Tibial nerve (tissue), 4 donors: ENCODE measurements around the gene PDZD4.

ENCODE experiments used
- EP300 ChIP-seq, 2 donors: sonication (generic); formaldehyde crosslinking; IDR thresholded peaks; one replicate each; pipeline ENCODE4 v1.6.1; 2017; ENCODE audit warnings: antibody characterized with exemption in 2 of 2, mild to moderate bottlenecking in 1 of 2
- POLR2A ChIP-seq, 2 donors: fragments of 450-650 bp; IDR thresholded peaks; one replicate each; pipeline ENCODE4 v1.6.1; 2017; ENCODE audit warnings: antibody characterized with exemption in 2 of 2, mild to moderate bottlenecking in 2 of 2, moderate library complexity in 2 of 2
- TF ChIP-seq, protein P1 (sequence below), 5 experiments: fragments of 200-600 bp in 3 of 5; fragments of 450-650 bp in 2 of 5; sonication (generic) in 3 of 5; IDR thresholded peaks; one replicate each; pipeline ENCODE4 v1.5.1; 2016 to 2019; ENCODE audit warnings: antibody characterized with exemption in 5 of 5, mild to moderate bottlenecking in 3 of 5, moderate library complexity in 2 of 5

DNA sequence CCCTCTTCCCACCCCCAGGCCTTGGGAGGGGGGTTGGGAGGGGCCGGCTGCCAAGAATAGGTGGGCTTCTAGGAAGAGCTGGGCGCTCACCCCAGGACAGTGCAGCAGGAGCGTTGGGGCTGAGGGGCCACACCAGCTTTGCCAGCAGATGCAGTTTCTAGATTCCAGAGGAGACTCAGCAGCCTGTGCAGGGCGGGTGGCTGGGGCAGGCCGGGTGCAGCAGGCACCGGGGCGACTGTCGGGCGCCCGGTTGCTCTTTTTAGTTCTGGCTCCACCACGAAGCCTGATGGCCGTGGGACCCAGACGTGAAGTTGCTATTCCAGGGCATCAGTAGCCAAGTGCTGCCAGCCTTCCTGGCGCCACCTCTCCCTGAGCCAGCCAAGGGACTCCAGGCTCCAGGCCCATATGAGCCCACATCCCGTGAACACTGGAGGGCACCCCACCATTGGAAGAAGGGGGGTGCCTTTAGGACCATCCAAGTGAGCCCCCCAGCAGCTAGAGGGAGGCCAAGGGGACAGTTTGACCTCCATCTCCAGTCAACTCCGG is 30.1 kb downstream of the PDZD4 start:
- TF ChIP-seq EP300 (IDR thresholded peaks at IDR 0.05) (no peak), POLR2A (IDR thresholded peaks at IDR 0.05) (no peak)
- TF ChIP-seq, protein P1, sequence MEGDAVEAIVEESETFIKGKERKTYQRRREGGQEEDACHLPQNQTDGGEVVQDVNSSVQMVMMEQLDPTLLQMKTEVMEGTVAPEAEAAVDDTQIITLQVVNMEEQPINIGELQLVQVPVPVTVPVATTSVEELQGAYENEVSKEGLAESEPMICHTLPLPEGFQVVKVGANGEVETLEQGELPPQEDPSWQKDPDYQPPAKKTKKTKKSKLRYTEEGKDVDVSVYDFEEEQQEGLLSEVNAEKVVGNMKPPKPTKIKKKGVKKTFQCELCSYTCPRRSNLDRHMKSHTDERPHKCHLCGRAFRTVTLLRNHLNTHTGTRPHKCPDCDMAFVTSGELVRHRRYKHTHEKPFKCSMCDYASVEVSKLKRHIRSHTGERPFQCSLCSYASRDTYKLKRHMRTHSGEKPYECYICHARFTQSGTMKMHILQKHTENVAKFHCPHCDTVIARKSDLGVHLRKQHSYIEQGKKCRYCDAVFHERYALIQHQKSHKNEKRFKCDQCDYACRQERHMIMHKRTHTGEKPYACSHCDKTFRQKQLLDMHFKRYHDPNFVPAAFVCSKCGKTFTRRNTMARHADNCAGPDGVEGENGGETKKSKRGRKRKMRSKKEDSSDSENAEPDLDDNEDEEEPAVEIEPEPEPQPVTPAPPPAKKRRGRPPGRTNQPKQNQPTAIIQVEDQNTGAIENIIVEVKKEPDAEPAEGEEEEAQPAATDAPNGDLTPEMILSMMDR (IDR thresholded peaks at IDR 0.05): no peak
